Measurements from ENCODE around the gene DGKZ. TPM values are rescaled to one million over a fixed set of nuclear protein-coding genes. Genes with fewer than 3 reads are reported as not detected.
A peak's percentile ranks its signal among the peaks of the same experiment; 100 is the strongest.

Gene DGKZ
- total and polyA plus RNA-seq, 2 of the 13 experiments (the other 11 are each of a cell fraction or from before 2014, with no cell fraction given): 15.8 to 20.7 TPM

DNA sequence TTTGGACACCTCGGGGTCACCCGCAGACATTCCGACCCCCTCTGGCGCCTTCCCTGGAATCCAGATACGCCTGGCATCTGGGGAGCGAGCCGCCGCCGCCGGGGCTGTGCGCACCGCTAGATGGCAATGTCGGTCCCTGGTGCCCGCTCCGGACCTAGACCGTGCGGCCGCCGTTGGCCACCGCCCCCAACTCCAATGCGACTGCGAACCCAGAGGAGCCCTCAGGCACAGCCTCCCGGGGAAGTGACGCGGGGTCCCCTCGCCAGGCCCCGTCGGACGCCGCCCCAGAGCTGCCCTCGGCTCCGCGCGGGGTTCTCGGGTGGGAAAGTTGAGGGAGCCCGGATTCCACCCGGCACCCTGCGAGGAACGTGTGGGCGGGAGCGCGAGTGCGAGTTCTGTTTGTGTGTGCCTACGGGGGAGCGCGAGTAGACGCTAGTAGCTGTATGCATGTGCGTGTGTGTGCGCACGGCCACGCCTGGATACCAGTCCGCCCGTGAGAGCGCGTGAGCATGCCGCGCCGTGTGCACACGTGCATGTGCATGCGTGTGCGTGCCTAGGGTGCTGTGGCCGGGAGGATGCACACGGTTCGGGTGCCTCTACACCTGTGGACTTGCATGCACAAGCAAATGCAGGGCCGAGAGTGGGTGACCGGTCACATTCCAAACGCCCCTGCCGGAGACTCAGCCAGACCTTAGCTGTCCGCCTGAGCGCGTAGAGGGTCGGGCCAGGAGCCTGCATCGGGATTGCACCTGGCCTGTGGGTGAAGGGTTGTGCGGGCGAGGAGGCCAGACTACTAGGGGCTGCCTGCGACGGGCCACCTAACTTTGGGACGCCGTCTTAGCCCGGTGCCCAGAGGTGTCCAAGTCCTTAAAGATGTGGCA is 42.4 kb downstream of the DGKZ start (continued):
- TF ChIP-seq, protein P1, sequence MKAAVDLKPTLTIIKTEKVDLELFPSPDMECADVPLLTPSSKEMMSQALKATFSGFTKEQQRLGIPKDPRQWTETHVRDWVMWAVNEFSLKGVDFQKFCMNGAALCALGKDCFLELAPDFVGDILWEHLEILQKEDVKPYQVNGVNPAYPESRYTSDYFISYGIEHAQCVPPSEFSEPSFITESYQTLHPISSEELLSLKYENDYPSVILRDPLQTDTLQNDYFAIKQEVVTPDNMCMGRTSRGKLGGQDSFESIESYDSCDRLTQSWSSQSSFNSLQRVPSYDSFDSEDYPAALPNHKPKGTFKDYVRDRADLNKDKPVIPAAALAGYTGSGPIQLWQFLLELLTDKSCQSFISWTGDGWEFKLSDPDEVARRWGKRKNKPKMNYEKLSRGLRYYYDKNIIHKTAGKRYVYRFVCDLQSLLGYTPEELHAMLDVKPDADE (CRISPR knock-in tag; IDR thresholded peaks at IDR 0.05): no peak
- TF ChIP-seq CC2D1A (CRISPR knock-in tag; IDR thresholded peaks at IDR 0.05) (no peak), IKZF4 (CRISPR knock-in tag; IDR thresholded peaks at IDR 0.05; ENCODE audit: borderline replicate concordance, low read depth, not compliant biosample characterization) (no peak), ZNF256 (CRISPR knock-in tag; conservative IDR thresholded peaks at IDR 0.05) (no peak), SRSF1 (optimal IDR thresholded peaks at IDR 0.05; ENCODE audit: low read depth, low read length) (no peak), ZBTB38 (CRISPR knock-in tag; IDR thresholded peaks at IDR 0.05) (no peak; the same call in none of the 2 replicates), SNAPC2 (CRISPR knock-in tag; IDR thresholded peaks at IDR 0.05) (no peak), SCMH1 (CRISPR knock-in tag; IDR thresholded peaks at IDR 0.05; ENCODE audit: borderline replicate concordance) (no peak), CBX2 (IDR thresholded peaks at IDR 0.05; ENCODE audit: low read depth, low read length) (no peak), CBX2 (CRISPR knock-in tag; IDR thresholded peaks at IDR 0.05; ENCODE audit: low read depth) (no peak)
- TF ChIP-seq, protein P2, sequence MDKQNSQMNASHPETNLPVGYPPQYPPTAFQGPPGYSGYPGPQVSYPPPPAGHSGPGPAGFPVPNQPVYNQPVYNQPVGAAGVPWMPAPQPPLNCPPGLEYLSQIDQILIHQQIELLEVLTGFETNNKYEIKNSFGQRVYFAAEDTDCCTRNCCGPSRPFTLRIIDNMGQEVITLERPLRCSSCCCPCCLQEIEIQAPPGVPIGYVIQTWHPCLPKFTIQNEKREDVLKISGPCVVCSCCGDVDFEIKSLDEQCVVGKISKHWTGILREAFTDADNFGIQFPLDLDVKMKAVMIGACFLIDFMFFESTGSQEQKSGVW (CRISPR knock-in tag; IDR thresholded peaks at IDR 0.05; ENCODE audit: borderline replicate concordance): no peak
- TF ChIP-seq, protein P3, sequence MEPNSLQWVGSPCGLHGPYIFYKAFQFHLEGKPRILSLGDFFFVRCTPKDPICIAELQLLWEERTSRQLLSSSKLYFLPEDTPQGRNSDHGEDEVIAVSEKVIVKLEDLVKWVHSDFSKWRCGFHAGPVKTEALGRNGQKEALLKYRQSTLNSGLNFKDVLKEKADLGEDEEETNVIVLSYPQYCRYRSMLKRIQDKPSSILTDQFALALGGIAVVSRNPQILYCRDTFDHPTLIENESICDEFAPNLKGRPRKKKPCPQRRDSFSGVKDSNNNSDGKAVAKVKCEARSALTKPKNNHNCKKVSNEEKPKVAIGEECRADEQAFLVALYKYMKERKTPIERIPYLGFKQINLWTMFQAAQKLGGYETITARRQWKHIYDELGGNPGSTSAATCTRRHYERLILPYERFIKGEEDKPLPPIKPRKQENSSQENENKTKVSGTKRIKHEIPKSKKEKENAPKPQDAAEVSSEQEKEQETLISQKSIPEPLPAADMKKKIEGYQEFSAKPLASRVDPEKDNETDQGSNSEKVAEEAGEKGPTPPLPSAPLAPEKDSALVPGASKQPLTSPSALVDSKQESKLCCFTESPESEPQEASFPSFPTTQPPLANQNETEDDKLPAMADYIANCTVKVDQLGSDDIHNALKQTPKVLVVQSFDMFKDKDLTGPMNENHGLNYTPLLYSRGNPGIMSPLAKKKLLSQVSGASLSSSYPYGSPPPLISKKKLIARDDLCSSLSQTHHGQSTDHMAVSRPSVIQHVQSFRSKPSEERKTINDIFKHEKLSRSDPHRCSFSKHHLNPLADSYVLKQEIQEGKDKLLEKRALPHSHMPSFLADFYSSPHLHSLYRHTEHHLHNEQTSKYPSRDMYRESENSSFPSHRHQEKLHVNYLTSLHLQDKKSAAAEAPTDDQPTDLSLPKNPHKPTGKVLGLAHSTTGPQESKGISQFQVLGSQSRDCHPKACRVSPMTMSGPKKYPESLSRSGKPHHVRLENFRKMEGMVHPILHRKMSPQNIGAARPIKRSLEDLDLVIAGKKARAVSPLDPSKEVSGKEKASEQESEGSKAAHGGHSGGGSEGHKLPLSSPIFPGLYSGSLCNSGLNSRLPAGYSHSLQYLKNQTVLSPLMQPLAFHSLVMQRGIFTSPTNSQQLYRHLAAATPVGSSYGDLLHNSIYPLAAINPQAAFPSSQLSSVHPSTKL (CRISPR knock-in tag; IDR thresholded peaks at IDR 0.05): peak; percentile 49; the same call in 1 of the 2 replicates
- TF ChIP-seq, protein P4, sequence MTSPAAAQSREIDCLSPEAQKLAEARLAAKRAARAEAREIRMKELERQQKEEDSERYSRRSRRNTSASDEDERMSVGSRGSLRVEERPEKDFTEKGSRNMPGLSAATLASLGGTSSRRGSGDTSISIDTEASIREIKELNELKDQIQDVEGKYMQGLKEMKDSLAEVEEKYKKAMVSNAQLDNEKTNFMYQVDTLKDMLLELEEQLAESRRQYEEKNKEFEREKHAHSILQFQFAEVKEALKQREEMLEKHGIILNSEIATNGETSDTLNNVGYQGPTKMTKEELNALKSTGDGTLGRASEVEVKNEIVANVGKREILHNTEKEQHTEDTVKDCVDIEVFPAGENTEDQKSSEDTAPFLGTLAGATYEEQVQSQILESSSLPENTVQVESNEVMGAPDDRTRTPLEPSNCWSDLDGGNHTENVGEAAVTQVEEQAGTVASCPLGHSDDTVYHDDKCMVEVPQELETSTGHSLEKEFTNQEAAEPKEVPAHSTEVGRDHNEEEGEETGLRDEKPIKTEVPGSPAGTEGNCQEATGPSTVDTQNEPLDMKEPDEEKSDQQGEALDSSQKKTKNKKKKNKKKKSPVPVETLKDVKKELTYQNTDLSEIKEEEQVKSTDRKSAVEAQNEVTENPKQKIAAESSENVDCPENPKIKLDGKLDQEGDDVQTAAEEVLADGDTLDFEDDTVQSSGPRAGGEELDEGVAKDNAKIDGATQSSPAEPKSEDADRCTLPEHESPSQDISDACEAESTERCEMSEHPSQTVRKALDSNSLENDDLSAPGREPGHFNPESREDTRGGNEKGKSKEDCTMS (CRISPR knock-in tag; conservative IDR thresholded peaks at IDR 0.05): no peak
- TF ChIP-seq, protein P5, sequence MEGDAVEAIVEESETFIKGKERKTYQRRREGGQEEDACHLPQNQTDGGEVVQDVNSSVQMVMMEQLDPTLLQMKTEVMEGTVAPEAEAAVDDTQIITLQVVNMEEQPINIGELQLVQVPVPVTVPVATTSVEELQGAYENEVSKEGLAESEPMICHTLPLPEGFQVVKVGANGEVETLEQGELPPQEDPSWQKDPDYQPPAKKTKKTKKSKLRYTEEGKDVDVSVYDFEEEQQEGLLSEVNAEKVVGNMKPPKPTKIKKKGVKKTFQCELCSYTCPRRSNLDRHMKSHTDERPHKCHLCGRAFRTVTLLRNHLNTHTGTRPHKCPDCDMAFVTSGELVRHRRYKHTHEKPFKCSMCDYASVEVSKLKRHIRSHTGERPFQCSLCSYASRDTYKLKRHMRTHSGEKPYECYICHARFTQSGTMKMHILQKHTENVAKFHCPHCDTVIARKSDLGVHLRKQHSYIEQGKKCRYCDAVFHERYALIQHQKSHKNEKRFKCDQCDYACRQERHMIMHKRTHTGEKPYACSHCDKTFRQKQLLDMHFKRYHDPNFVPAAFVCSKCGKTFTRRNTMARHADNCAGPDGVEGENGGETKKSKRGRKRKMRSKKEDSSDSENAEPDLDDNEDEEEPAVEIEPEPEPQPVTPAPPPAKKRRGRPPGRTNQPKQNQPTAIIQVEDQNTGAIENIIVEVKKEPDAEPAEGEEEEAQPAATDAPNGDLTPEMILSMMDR (CRISPR knock-in tag; IDR thresholded peaks at IDR 0.05): peak; percentile 97
- TF ChIP-seq, protein P6, sequence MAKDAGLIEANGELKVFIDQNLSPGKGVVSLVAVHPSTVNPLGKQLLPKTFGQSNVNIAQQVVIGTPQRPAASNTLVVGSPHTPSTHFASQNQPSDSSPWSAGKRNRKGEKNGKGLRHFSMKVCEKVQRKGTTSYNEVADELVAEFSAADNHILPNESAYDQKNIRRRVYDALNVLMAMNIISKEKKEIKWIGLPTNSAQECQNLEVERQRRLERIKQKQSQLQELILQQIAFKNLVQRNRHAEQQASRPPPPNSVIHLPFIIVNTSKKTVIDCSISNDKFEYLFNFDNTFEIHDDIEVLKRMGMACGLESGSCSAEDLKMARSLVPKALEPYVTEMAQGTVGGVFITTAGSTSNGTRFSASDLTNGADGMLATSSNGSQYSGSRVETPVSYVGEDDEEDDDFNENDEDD (CRISPR knock-in tag; IDR thresholded peaks at IDR 0.05; ENCODE audit: borderline replicate concordance): peak; percentile 14; the same call in 1 of the 2 replicates

Data from HepG2 (cell line).